Stimulated activated CD4-positive, alpha-beta T cell treated with anti-CD3 and anti-CD28 coated beads, TNF-alpha, amount 100 ng/mL, for 1 hour (primary cell): Measurements from ENCODE around the gene ENOX2.

Experiments used
- DNase-seq, 3 donors: peaks; one replicate each; pipeline ENCODE4 v3.0.0-alpha.2; 2020; ENCODE audit warnings: low read depth in 3 of 3, low spot score in 1 of 3

The ENOX2 gene

DNA sequence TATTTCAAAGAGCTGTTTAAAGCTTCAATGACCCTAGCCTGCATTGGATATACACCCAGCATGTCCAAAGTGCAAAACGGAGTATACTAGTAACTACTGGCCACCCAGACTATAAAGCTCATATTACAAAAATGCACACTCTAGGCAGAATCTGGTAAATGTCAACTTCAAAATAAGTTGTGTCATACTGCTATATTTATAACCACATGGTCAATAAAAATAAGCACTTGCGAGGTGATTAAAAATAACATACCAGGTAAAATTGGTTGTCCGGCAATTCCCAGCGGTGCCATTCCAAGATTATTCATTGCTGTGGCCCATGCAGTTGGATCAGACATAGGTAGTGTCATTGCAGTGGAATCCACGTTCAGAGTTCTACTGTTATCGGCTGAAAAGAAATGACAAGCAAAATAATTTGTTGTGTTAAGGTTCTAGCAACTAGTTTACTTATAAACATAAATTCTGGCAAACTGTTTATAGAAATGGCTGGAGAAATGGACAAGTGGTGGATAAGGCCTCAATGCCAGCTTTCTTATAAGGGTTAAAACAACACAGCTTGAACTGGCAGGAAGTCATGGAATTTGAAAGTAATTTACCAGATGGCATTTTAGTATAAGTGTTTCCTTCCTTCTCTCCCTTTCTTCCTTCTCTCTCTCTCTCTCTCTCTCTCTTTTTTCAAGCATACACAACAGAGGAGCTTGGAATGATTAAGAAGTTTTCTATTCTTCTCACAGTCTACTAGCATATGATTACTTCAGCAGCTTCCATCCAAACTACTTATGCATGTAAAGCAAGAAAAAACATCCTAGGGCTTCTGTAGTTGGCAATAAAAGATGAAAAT is 199.9 kb downstream of the ENOX2 start:
- no peak for DNase-seq

DNA sequence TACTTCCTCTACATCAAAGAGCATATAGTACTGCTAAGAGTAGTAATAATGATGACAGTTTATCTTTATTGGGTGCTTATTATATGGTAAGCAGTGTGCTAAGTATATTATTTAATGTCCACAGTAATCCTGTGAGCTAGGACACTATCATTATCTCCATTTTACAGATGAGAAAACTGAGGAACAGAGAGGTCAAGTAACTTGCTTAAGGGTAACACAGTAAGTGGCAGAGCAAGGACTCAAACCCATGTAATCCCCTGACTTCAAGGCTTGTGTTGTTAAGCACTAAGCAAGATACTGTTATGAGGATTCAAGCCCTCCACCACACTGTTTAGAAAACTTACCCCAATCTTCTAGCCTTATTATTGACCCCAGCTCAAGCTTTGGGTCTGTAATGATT is 202.4 kb downstream of the ENOX2 start:
- no peak for DNase-seq

DNA sequence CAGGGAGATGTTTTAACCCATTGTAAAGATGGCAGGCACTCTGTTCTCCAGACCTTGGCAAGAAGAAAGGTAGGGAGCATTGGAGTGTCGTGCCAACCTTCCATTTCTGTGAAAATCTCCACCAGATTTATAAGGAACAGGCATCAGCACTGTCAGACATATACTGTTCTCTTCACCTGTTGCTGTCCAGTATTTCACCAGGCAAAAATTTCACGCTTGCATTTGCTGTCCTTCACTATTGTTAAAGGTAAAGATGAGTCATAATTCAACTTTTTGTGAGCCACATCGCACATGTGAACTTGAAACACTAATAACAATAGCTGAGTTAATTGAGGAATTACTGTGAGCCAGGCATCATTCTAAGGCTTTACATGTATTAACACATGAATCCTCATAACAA is 203.4 kb downstream of the ENOX2 start:
- DNase-seq: no peak

DNA sequence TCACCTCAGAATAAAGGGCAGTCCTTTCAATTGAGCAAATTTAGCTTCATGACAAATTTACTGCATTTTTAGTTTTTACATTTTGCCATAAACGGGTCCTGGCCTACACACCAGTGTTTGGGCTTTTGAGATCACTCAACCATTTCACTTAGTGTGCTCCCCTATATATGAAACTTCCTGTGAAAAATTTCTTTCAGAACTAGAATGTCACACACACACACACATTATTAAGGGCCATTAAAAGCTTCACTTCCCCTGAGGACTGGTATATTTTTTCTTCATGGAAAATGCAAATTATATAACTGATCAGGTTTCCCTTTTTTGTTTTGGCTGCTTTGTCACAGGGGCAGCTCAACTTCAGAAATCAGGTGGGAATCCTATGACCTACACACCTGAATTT is 206.5 kb downstream of the ENOX2 start:
- no peak for DNase-seq

DNA sequence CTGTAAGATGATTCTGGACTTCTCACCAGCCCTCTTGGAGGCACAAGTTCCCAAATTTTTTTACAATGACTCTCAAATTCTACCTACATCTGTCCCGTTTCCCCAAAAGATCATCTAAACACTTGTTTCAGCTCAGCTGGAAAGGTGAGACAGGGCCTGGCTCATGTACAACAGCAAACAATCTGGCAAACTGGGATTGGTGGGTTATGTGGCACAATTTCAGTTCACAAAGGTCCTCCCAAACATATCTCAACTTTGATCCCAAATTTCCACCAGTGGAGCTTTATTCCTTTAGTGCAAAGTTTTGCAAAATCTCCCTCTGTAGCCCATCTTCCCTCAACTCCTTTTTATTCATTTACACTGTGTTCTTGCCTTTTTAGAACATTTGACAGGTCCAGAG is 207.1 kb downstream of the ENOX2 start:
- no peak for DNase-seq

DNA sequence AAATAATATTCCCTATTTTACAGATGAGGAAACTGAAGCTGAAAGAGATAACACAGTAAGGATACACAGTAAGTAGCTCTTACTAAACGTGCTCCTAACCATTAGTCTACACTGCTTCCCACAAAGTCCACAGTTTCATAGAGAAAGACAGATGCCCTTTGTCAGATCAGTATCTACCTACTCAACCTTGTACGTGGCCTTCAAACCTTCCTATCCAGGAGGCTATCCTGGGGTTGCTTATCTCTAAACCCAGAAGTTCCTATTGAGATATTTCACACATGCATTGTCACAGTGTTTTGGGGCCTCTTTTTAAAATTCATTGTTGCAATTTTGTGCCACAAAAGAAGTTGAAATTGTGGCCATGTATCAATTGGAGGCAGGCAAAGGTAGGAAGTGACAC is 208.0 kb downstream of the ENOX2 start:
- DNase-seq: no peak

DNA sequence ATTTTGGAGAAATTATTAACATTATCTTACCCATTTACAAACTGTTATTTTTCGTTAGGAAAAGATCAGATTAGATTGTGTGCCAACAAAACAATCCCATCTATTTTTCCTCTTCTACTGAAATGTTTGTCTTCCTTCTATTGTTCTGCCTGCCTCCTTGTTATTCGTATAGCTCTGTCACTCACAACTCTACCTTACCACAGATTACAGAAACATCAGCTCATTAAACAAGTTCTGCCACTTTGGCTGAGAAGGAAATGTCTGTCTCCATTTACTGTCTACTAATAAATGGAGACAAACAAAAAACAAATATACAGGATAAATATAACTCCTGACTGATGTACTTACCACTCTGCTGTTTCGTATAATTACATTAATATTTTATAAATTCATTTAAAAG is 211.4 kb downstream of the ENOX2 start:
- no peak for DNase-seq

DNA sequence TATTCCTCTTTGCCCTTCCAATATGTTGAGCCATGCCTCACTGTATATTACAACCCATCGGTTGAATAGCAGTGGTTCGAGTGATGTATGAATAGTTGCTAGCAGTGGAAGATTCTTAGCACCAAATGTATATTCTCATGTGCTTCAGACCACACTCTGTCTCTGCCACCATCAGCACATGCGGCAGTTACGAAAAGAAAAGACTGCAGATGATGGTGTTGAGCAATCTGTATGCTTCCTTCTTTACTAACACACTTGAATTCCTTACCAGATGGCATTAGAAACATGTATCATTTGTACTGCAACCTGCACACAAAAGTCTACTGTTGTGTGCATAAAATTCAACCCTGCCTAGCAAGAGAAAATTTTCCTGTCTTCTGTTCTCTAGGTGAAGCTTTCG is 214.6 kb downstream of the ENOX2 start:
- DNase-seq: no peak

DNA sequence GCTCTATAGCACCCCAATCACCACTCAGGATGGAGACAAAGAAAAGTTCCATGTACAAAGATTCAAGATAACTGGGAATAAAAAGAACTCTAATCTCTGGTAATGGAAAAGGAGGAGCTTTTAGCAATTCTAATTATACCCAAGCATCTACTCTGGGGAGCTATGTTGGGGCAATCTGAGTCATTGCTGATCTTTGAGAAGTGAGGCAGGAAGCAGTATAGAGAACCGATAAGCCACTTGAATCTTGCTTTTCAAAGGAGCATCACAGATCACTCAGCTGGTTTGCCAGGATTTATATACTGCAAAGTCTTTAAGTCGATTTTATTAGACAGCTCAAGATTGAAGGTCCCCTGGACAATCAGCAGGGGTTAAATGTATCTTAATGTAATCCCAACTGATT is 220.0 kb downstream of the ENOX2 start:
- DNase-seq: no peak

DNA sequence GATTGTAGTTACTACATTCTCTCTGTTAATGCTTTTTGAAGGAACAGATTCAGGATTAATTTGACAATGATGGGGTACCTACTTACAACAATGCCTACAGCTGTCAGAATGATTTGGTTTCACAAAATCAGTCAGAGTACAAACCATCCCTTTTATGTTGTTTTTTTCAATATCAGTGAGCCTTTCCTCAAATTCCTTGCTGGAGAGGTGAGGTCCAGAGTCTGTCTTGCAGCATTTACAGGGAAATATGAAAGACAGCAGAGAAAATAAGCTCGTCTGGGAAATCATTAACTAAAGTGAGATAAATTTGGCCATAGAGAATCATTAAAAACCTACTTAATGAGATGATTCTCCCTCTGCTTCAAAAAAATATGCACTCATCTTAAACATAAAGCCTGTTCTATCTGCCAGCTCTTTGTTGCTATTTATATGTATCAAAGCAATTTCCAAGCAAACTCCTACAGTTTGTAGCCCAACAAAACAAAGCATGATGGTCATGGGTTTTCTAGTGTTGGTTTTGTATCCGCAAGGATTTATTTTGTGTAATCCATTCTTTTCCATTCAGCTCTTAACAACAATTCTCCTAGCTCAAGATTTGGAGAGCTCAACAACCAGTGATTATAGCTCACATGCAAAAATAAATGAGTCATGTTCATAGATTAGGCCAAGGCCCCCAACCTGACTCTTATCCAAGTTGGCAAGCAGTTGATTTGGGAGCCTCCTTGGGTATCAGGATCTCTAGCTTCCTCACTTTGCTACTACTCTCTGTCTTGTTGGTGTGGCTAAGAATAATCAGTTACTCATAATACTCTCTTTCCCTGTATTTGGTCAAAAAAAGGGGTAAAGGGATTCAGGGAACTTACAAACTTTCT is 222.6 kb downstream of the ENOX2 start:
- no peak for DNase-seq

DNA sequence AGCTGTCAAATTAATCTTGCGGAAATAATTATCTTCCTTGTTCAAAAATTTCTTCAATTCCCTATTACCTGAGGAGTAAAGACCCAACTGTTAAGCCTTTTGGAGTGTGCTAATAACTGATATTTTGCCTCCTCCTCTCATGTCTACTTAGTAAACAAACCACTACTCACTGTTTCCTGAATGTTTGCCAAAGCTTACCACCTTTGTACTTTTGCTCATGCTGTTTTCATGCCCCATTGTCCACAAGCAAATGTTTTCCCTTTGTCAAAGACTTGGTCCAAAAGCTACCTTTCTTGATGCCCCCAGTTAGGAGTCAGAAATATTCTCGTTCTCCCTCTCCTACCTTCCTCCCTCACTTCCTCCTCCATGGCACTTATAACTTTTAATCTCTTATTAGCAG is 226.1 kb downstream of the ENOX2 start:
- DNase-seq: no peak

DNA sequence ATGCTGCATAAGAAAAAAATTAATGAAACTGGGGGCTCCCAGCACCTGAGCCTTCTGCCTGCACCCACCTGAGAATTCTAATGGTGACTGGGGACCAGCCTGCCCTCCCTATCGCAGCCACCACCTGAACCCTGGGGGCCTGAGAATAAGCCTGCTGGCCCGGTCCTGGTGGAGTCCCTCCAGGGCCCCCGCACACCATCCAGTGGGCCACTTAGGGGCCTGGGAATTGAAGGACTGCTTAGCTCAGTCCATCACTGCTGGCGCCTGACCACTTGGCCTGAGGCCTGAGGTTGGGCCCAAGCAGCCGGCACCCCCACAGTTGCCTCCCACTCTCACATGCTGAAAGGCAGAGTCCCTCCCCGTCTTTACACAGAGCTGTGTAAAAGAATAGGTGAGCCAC is 230.8 kb downstream of the ENOX2 start:
- DNase-seq: no peak

DNA sequence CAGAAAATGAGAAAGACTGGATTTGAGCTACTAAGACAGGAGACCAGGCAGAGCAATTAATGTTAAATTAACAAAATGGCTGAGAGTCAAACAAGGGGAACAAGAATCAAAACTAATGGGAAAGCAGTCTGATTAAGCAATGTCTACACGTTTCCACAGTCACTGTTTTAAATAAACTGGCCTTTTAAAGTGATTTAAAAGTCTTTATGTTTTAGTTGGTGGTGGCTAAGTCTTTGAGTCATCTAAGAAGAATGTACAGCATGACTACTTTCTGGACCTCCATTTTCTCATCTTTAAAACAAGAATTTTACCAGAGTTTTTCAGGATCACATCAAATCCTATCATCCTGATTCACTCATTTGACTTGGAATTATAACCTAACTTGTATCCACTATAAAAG is 233.8 kb downstream of the ENOX2 start:
- DNase-seq: no peak

DNA sequence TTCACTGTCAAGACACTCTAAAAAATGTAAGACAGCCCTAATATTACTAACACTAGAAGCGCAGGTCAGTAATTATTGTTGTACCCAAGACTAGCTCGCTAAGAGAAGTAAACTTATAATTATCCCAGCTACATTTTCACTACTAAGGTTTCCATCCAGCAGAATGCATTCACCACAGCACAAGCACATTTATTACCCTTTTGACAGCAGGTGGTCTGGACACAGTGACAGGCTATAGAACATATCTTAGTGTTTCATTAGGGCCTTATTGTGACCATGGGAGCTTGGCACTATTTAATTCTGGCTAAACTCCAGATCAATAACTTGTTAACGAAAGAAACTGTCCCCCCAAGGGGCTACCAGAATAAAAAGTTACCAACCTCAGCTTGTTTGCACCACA is 237.7 kb downstream of the ENOX2 start:
- DNase-seq: no peak

DNA sequence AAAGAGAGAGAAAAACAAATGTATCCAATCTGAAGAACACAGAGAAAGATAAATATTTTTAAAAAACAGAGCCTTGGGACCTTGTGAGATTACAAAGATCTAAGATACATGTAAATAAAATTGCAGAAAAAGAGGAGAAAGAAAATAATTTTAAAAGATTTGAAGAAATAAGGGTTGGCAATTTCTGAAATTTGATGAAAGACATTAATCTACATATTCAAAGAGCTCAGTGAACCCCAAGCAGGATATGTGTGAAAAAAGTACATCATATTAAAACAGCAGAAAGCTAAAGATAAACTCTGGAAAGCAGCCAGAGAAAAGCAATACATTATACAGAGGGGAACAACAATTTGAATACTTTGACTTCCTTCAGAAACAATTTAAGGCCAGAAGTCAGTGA is 244.7 kb downstream of the ENOX2 start:
- no peak for DNase-seq

DNA sequence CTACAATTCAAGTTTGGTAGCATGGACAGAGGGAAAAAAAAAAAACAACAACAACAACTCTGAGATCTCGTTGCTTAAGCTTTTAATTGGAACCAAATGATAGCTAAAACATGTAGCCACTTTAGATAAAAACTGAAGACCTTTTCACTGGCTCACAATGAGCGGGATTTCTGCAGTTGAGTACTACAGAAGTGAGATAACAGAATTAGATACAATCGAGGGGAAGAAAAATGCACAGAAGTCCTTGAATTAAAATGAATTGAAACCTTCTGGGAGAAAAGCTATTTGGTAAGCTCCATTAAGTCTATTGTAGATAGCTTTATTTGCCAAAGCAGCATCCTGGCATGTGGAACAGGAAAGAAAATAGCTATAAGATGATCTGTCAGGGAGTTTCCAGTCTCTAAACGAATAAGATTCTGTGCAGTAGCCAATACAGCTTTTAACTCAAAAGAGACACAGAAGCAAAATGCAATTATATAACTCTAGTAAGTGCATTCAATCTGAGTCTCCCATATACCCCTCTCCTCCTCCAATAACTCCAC is 248.5 kb downstream of the ENOX2 start:
- no peak for DNase-seq

DNA sequence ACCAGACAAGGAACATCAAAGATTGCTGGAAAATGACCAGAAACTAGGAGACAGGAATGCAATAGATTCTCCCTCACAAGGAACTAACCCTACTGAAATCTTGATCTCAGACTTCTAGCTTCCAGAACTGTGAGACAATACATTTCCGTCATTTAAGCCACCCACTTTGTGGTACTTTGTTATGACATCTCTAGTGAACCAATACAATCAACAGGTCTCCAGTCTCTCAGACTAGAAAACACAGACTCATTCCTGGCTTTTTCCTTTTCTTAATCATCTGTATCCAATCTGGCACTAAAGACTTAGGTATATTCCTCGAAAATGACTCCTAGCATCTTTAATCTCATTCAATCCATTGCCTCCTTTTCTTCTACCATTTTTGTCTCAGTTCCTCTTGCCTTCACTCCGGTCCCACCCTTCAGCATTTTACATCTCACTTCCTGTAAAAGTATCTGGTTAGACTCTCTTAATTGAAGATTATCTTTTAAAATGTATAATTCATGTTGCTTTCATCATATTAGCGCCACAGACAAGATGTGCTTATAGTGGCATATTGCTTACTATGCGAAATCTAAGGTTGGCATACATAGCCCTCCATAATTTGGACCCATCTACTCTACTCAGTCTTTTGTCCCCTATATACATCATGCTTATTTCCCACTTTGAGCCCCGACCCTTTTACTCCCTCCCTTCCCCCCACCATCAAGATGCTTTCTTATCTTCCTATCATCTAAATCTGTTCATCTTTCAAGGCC is 250.0 kb downstream of the ENOX2 start:
- DNase-seq: no peak

DNA sequence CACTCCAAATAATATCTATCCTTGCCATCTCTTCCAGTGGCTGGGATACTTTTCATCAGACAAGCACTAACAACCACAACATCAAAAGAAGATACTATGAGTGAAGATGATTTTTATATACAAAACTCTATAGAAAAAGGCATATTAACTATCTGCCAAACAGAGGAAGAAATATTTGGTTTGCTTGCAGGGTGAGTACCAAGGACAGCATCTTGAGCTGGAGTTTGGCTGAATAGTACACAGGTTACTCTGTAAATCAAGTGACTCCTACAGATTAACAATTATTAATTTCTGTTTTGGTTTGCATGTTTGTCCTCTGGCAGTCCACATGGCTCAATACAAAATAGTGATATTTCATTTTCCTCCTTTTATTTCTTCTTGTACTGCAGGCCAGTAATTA is 253.3 kb downstream of the ENOX2 start:
- no peak for DNase-seq

DNA sequence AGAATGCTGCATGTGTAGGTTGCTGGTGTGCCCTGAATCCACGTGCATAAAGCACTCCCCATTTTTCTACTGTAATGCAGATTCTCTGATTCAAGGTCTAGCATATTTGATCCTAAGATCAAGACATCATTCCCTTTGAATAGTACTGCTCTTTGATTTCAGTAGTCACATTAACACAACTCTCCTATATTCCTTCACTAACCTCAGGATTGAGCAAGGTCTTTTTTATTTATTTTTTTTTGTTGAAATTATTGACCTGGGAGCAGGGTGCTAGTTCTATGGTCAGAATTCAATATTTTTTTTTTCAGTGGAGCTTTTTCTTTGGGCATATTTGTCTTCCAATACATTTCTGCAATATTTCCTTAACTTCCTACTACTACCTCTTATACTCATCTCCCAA is 255.5 kb downstream of the ENOX2 start:
- no peak for DNase-seq

DNA sequence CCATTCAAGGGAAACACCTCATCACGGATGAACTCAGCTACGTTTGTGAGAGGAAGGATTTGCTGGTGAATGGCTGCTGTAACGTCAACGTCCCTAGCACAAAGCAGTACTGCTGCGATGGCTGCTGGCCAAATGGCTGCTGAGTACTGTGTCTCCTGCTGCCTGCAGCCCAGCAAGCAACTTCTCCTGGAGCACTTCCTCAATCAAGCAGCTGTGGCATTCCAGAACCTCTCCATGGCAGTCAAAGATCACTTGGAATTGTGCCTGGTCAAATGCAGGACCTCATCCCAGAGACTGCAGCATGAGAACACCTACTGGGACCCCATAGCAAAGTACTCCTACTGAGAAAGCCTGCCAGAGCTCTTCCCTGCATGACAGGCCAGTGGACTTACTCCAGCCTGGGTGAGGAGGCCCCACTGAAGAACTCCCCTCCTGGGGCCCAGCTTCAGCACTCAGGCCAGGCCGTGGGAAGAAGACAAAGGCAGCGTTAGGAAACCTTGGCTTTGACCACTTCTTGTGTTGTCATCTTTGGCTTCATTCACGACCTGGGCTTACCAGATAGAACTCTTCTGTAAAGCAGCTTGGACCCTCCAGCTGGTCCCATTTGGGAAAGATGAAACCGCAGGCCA is 256.9 kb downstream of the ENOX2 start:
- DNase-seq: no peak

DNA sequence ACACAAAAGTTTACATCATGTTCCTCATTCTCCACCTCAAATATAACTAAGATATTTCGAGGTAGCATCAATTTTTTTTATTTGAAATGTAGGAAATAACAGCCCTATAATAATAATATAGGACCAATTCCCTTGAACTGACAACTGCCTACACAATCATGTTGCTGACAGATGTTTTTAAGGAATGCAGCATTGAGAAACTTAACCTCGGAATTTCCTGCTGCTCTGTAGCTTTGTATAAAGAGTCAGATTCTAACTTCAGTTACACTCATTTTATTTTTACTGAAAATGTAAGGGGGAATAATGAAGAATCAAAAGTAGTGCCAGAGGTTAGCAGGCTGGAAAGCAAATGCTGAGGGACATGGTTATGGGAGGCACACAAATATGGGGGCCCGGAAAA is 265.4 kb downstream of the ENOX2 start:
- no peak for DNase-seq
